Upper lobe of left lung (tissue), 6 donors: Measurements from ENCODE around the gene ZNF813. TPM values are rescaled to one million over a fixed set of nuclear protein-coding genes. Genes with fewer than 3 reads are reported as not detected.
A peak's percentile ranks its signal among the peaks of the same experiment; 100 is the strongest.
"Not testable (repeated sequence)": the region's sequence is repeated elsewhere in the genome, so short reads cannot be mapped to it uniquely, and the experiment has no call there.

Experiments
- ATAC-seq, 2 donors: fragments of 200-7000 bp; cut with Tn5 transposase; one replicate each; pipeline ENCODE4 v1.9.1; 2022; ENCODE audit warnings: mild to moderate bottlenecking in 2 of 2, moderate library complexity in 2 of 2; ENCODE audit not compliant: low FRiP score in 2 of 2
- DNase-seq, 2 donors: peaks; one replicate each; pipeline ENCODE4 v3.0.0-alpha.2; 2019 to 2020
- H3K27ac ChIP-seq, 4 donors: fragments of 200-600 bp; sonication (generic); one replicate each; pipeline ENCODE4 v1.5.1; 2016 to 2019
- H3K27me3 ChIP-seq, 4 donors: fragments of 200-600 bp; sonication (generic); one replicate each; pipeline ENCODE4 v1.5.1; 2017 to 2019
- H3K36me3 ChIP-seq, 4 donors: fragments of 200-600 bp; sonication (generic); one replicate each; pipeline ENCODE4 v1.5.1; 2016 to 2019
- H3K4me1 ChIP-seq, 4 donors: fragments of 200-600 bp; sonication (generic); one replicate each; pipeline ENCODE4 v1.5.1; 2018 to 2019
- H3K4me3 ChIP-seq, 4 donors: fragments of 200-600 bp; sonication (generic); one replicate each; pipeline ENCODE4 v1.5.1; 2017 to 2019; ENCODE audit warnings: mild to moderate bottlenecking in 2 of 4, moderate library complexity in 1 of 4
- H3K9me3 ChIP-seq, 4 donors: fragments of 200-600 bp; sonication (generic); one replicate each; pipeline ENCODE4 v1.5.1; 2018 to 2019
- EP300 ChIP-seq, 4 donors: sonication (generic); formaldehyde crosslinking; IDR thresholded peaks; one replicate each; pipeline ENCODE4 v1.5.1; 2017; ENCODE audit warnings: antibody characterized with exemption in 4 of 4, control low read depth in 2 of 4
- POLR2A ChIP-seq, 4 donors: fragments of 450-650 bp; IDR thresholded peaks; one replicate each; pipeline ENCODE4 v1.5.1; 2016 to 2017; ENCODE audit warnings: antibody characterized with exemption in 4 of 4, mild to moderate bottlenecking in 2 of 4
- POLR2AphosphoS5 ChIP-seq, 2 donors: sonication (generic); formaldehyde crosslinking; IDR thresholded peaks; one replicate each; pipeline ENCODE4 v1.5.1; 2017; ENCODE audit warnings: antibody characterized with exemption in 2 of 2
- WGBS, 2 donors: methylation state at CpG; one replicate each; pipeline ENCODE4 v1.1.5; 2017 to 2018; 5-methylcytosine and 5-hydroxymethylcytosine counted together
- total RNA-seq, 6 donors: library from RNA; depleted of rRNA in 4 of 6; stranded (reverse); fragments of >200 nt in 4 of 6; gene quantifications; one replicate each; pipeline versions ENCODE4 v1.1.0 to v1.2.1, GENCODE V29; 2016 to 2021
- TF ChIP-seq, protein P1 (sequence below), 6 experiments: fragments of 450-650 bp in 4 of 6; fragments of 200-600 bp in 2 of 6; sonication (generic) in 2 of 6; IDR thresholded peaks; one replicate each; pipeline ENCODE4 v1.5.1; 2016 to 2019; ENCODE audit warnings: antibody characterized with exemption in 6 of 6
- donor health status: DM: no; HTN: no; CAD: no; lungs with moderate emphysema.
- donor health status: DM: no; HTN: yes; CAD: no; lungs with severe emphysema.

ZNF813 gene
- total RNA-seq, 6 donors from 2014 or later: 2.2 to 8.4 (median 3.1) TPM

DNA sequence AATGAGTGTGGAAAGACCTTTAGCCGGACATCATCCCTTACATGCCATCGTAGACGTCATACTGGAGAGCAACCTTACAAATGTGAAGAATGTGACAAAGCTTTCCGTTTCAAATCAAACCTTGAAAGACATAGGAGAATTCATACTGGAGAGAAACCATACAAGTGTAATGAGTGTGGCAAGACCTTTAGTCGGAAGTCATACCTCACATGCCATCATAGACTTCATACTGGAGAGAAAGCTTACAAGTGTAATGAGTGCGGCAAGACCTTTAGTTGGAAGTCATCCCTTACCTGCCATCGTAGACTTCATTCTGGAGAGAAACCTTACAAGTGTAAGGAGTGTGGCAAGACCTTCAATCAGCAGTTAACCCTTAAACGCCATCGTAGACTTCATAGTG lies 11.7 kb upstream of the ZNF813 start:
- H3K27ac ChIP-seq: no peak overlapping the region
- 91 to 93% methylated on average over 9 of the region's 9 CpGs for WGBS, 2 donors
- H3K36me3 ChIP-seq: peaks cover 36 to 53% (median 45%) of the 10 kb centered on the region in 4 donors
- H3K9me3 ChIP-seq: peaks cover 3 to 77% (median 70%) of the 10 kb centered on the region in 4 donors
- H3K27me3 ChIP-seq: no peaks in the 10 kb centered on the region
- DNase-seq: no peak
- no peaks in the 10 kb centered on the region for H3K4me1 ChIP-seq
- no peak for ATAC-seq
- TF ChIP-seq POLR2A (IDR thresholded peaks at IDR 0.05) (no peak), POLR2AphosphoS5 (IDR thresholded peaks at IDR 0.05) (no peak), EP300 (IDR thresholded peaks at IDR 0.05) (no peak)
- TF ChIP-seq, protein P1, sequence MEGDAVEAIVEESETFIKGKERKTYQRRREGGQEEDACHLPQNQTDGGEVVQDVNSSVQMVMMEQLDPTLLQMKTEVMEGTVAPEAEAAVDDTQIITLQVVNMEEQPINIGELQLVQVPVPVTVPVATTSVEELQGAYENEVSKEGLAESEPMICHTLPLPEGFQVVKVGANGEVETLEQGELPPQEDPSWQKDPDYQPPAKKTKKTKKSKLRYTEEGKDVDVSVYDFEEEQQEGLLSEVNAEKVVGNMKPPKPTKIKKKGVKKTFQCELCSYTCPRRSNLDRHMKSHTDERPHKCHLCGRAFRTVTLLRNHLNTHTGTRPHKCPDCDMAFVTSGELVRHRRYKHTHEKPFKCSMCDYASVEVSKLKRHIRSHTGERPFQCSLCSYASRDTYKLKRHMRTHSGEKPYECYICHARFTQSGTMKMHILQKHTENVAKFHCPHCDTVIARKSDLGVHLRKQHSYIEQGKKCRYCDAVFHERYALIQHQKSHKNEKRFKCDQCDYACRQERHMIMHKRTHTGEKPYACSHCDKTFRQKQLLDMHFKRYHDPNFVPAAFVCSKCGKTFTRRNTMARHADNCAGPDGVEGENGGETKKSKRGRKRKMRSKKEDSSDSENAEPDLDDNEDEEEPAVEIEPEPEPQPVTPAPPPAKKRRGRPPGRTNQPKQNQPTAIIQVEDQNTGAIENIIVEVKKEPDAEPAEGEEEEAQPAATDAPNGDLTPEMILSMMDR (IDR thresholded peaks at IDR 0.05): no peak
- no peak overlapping the region for H3K4me3 ChIP-seq

DNA sequence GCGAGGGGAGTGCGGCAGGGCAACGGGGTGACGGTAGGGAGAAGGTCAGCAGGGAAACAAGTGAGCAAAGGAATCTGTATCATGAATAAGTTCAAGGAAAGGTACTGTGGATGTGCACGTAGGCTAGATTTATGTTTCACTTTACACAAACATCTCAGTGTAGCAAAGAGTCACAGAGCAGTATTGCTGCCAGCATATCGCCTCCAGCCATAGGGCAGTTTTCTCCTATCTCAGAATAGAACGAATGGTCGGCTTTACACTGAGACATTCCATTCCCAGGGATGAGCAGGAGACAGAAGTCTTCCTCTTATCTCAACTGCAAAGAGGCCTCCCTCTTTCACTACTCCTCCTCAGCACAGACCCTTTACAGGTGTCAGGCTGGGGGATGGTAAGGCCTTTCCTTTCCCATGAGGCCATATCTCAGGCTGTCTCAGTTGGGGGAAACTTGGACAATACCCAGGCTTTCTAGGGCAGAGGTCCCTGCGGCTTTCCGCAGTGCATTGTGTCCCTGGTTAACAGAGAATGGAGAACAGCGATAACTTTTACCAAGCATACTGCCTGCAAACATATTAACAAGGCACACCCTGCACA lies 7.3 kb upstream of the ZNF813 start:
- H3K36me3 ChIP-seq, H3K4me1 ChIP-seq, H3K4me3 ChIP-seq, DNase-seq, H3K27ac ChIP-seq, ATAC-seq, H3K27me3 ChIP-seq: not testable (repeated sequence)
- H3K9me3 ChIP-seq: peaks cover 3 to 55% (median 46%) of the 10 kb centered on the region in 4 donors
- WGBS, 2 donors: 62% methylated on average over 11 of the region's 11 CpGs

DNA sequence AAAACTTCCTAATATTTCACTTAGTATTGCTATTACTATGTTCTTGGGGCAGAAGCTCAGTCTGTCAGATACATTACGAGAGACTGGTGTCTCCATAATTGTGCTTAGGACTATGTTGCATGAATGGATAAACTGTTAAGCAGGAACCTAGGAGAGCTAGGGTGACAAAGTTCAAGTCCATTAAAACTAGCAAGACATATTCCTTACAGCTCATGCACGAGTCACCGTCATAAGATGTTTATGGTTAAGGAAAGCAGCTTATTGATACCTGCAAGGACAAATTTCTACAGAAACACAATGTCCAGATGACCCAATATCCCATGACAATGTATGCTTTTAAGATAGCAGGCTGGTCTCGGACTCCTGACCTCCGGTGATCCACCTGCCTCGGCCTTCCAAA lies 5.7 kb upstream of the ZNF813 start:
- Histone ChIP-seq H3K36me3 (no peaks in the 10 kb centered on the region), H3K9me3 (peaks cover 3 to 39% (median 30%) of the 10 kb centered on the region in 4 donors), H3K27me3 (no peaks in the 10 kb centered on the region), H3K4me1 (peaks cover 0 to 5% (median 4%) of the 10 kb centered on the region in 4 donors), H3K27ac (no peak overlapping the region), H3K4me3 (no peak overlapping the region)
- ATAC-seq: no peak
- TF ChIP-seq EP300 (IDR thresholded peaks at IDR 0.05): no peak
- TF ChIP-seq POLR2AphosphoS5 (IDR thresholded peaks at IDR 0.05): no peak
- TF ChIP-seq, protein P1 (IDR thresholded peaks at IDR 0.05): no peak
- TF ChIP-seq POLR2A (IDR thresholded peaks at IDR 0.05): no peak
- DNase-seq: no peak
- WGBS, 2 donors: 90 to 95% methylated on average over 6 of the region's 6 CpGs

DNA sequence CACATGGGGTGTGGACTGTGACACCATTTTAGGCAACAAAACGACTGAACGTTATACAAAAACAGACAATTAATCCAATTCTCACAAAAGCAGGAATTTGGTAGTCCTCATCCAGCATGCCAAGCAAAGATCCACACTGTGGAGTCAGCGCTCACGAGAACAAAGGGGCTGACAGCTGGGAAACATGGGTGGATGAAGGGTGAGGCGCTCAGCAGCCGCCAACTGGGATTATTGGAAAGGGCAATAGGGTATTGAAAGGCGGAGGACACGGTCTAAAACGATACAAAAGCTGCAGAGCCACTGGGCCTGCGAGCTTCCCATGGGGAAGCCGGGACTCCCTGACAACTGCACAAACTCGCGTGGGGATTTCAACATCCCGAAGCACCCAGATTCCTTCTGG lies 4.7 kb upstream of the ZNF813 start:
- ATAC-seq (no peak), DNase-seq (no peak)
- WGBS, 2 donors: 61 to 73% methylated on average over 14 of the region's 14 CpGs
- Histone ChIP-seq H3K27me3 (no peaks in the 10 kb centered on the region), H3K4me1 (peaks cover 0 to 7% (median 6%) of the 10 kb centered on the region in 4 donors), H3K27ac (peak overlapping the region in 2 of 4 donors; percentile 46 to 65), H3K9me3 (peaks cover 3 to 29% (median 20%) of the 10 kb centered on the region in 4 donors), H3K36me3 (no peaks in the 10 kb centered on the region), H3K4me3 (peak overlapping the region in 1 of 4 donors; percentile 20)
- TF ChIP-seq POLR2AphosphoS5 (IDR thresholded peaks at IDR 0.05): no peak
- TF ChIP-seq EP300 (IDR thresholded peaks at IDR 0.05): no peak
- no peak for TF ChIP-seq POLR2A (IDR thresholded peaks at IDR 0.05)
- TF ChIP-seq, protein P1 (IDR thresholded peaks at IDR 0.05): no peak

DNA sequence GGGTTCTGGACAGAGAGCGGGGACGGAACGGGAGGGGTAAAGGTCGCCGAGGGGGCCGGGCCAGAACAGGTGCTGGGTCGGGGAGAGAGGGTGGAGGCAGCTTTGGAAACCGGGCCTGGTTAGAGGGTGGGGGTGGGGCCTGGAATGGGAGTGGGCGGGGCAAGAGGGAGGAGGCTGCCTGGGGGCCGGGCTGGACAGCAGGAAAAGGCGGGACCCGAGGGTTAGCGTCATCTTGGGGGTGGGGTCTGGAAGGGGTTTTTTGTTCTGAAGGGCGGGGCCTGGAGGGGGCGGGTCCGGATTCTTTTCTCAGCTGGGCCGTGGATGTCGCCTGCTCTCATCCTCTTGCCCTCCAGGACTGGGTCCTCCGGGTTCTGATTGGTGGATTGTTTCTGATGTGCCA lies 4.3 kb upstream of the ZNF813 start:
- Histone ChIP-seq H3K36me3 (no peaks in the 10 kb centered on the region), H3K4me3 (peak overlapping the region in 1 of 4 donors; percentile 20), H3K27me3 (no peaks in the 10 kb centered on the region), H3K9me3 (peaks cover 0 to 26% (median 16%) of the 10 kb centered on the region in 4 donors), H3K27ac (peak overlapping the region in 2 of 4 donors; percentile 46 to 65), H3K4me1 (peaks cover 3 to 11% (median 8%) of the 10 kb centered on the region in 4 donors)
- peak; percentile 32 to 37 for DNase-seq
- 14 to 29% methylated on average over 17 of the region's 19 CpGs for WGBS, 2 donors
- ATAC-seq: peak in 1 of 2 donors; percentile 56
- TF ChIP-seq EP300 (IDR thresholded peaks at IDR 0.05) (no peak), POLR2AphosphoS5 (IDR thresholded peaks at IDR 0.05) (no peak), POLR2A (IDR thresholded peaks at IDR 0.05) (no peak)
- TF ChIP-seq, protein P1 (IDR thresholded peaks at IDR 0.05): no peak
